Esophagus muscularis mucosa (tissue), 4 donors: Measurements from ENCODE around the gene MYRIP. TPM values are rescaled to one million over a fixed set of nuclear protein-coding genes. Genes with fewer than 3 reads are reported as not detected.

Experiments used
- DNase-seq: peaks from one replicate; pipeline ENCODE4 v3.0.0-alpha.2; 2017; ENCODE audit errors: extremely low spot score
- H3K27ac ChIP-seq, 4 donors: fragments of 200-600 bp; sonication (generic); replicated peaks in 1 of 4; 1 replicate in 3 of 4; 2 replicates in 1 of 4; pipeline ENCODE4 v1.5.1; 2016 to 2019; ENCODE audit warnings: mild to moderate bottlenecking in 1 of 4
- H3K27me3 ChIP-seq, 4 donors: fragments of 200-600 bp; sonication (generic); one replicate each; pipeline versions ENCODE4 v1.5.1 to v1.6.0; 2016 to 2019
- H3K36me3 ChIP-seq, 4 donors: fragments of 200-600 bp; sonication (generic); one replicate each; pipeline ENCODE4 v1.5.1; 2016 to 2019
- H3K4me1 ChIP-seq, 4 donors: fragments of 200-600 bp; sonication (generic); one replicate each; pipeline ENCODE4 v1.5.1; 2016 to 2019
- H3K4me3 ChIP-seq, 4 donors: fragments of 200-600 bp; sonication (generic); 1 replicate in 2 of 4; 2 replicates in 2 of 4; pipeline ENCODE4 v1.5.1; 2016 to 2019; ENCODE audit warnings: mild to moderate bottlenecking in 4 of 4, moderate library complexity in 1 of 4
- H3K9me3 ChIP-seq, 4 donors: fragments of 200-600 bp; sonication (generic); 1 replicate in 3 of 4; 2 replicates in 1 of 4; pipeline ENCODE4 v1.5.1; 2016 to 2019
- CTCF ChIP-seq, 3 experiments: fragments of 200-600 bp in 2 of 3; fragments of 450-650 bp in 1 of 3; sonication (generic) in 2 of 3; IDR thresholded peaks; one replicate each; pipeline ENCODE4 v1.5.1; 2017 to 2019; ENCODE audit warnings: antibody characterized with exemption in 3 of 3, mild to moderate bottlenecking in 2 of 3, moderate library complexity in 1 of 3
- EP300 ChIP-seq: sonication (generic); formaldehyde crosslinking; IDR thresholded peaks from one replicate; pipeline ENCODE4 v1.6.1; 2017; ENCODE audit warnings: antibody characterized with exemption
- POLR2A ChIP-seq: fragments of 450-650 bp; IDR thresholded peaks from one replicate; pipeline ENCODE4 v1.6.1; 2017; ENCODE audit warnings: antibody characterized with exemption, moderate library complexity, mild to moderate bottlenecking, low read depth
- POLR2AphosphoS5 ChIP-seq, 2 donors: sonication (generic); formaldehyde crosslinking; IDR thresholded peaks; one replicate each; pipeline ENCODE4 v1.6.1; 2017; ENCODE audit warnings: antibody characterized with exemption in 2 of 2
- WGBS: methylation state at CpG from one replicate; pipeline ENCODE4 v1.1.5; 2018; 5-methylcytosine and 5-hydroxymethylcytosine counted together
- intact Hi-C: fragments of 100-400 bp; cut with DNase I; formaldehyde crosslinking; loops from one replicate; pipeline ENCODE4 v1.15.1; 2023
- total RNA-seq, 4 donors: library from RNA; depleted of rRNA; stranded (reverse); fragments of >200 nt; gene quantifications; one replicate each; pipeline versions ENCODE4 v1.1.0 to v1.2.1, GENCODE V29; 2016

The MYRIP gene
- total RNA-seq, 4 donors from 2014 or later, result 3.3 to 7.2 (median 5.8) TPM

DNA sequence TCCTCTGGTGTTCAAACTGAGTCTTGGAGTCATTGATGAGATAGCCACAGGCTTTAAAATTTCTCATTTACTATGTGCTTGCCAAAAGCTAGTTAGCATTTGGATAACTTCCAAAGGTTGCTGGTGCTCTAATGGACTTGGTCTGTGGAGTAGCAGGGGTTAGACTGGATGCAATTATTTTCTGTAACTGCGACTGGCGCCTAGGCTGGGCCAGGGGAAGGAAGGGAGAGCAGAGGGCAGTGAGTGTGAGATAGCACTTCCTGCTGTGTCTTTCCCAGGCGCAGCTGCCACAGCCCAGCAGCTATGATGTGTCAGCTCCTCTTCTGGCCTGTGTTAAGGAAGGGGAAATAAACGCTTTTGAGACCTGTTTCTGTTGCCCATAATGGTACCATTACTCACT is 98.6 kb downstream of the MYRIP start:
- no peak for DNase-seq
- no peak overlapping the region for H3K4me3 ChIP-seq
- no peak for TF ChIP-seq POLR2A
- TF ChIP-seq POLR2AphosphoS5 (IDR thresholded peaks at IDR 0.05), result peak in 1 of 2 donors; percentile 35
- no peaks in the 10 kb centered on the region for H3K36me3 ChIP-seq
- H3K9me3 ChIP-seq, result no peaks in the 10 kb centered on the region
- peaks cover 0 to 3% (median 0%) of the 10 kb centered on the region in 4 donors for H3K27me3 ChIP-seq
- no peak overlapping the region for H3K27ac ChIP-seq
- 18% methylated on average over 4 of the region's 4 CpGs for WGBS
- H3K4me1 ChIP-seq, result peaks cover 0 to 19% (median 12%) of the 10 kb centered on the region in 4 donors
- intact Hi-C loops, result no loop called here

- no peak for TF ChIP-seq POLR2A
- no peak for TF ChIP-seq CTCF (IDR thresholded peaks at IDR 0.05)
- TF ChIP-seq EP300, result no peak
- TF ChIP-seq POLR2AphosphoS5 (IDR thresholded peaks at IDR 0.05), result no peak
- WGBS, result 77% methylated on average over 6 of the region's 6 CpGs
Observed at GRCh38 chr3:39910135-39910534, 100.7 kb downstream of the MYRIP start.

GRCh38 chr3:39910826-39911464 is 101.5 kb downstream of the MYRIP start:
- 69% methylated on average over 3 of the region's 3 CpGs for WGBS
- Histone ChIP-seq H3K9me3 (no peaks in the 10 kb centered on the region), H3K27ac (peak overlapping the region in 1 of 4 donors; percentile 17), H3K4me3 (no peak overlapping the region), H3K27me3 (no peaks in the 10 kb centered on the region), H3K36me3 (no peaks in the 10 kb centered on the region), H3K4me1 (peaks cover 0 to 19% (median 12%) of the 10 kb centered on the region in 4 donors)
- TF ChIP-seq EP300 (no peak), POLR2A (no peak), CTCF (IDR thresholded peaks at IDR 0.05) (no peak), POLR2AphosphoS5 (IDR thresholded peaks at IDR 0.05) (no peak)
- intact Hi-C loops, result no loop called here
- DNase-seq, result no peak

More at GRCh38 chr3:39910135-39910534, 100.7 kb downstream of the MYRIP start:
- Histone ChIP-seq H3K36me3 (no peaks in the 10 kb centered on the region), H3K9me3 (no peaks in the 10 kb centered on the region), H3K4me3 (no peak overlapping the region), H3K4me1 (peaks cover 0 to 19% (median 12%) of the 10 kb centered on the region in 4 donors), H3K27me3 (no peaks in the 10 kb centered on the region), H3K27ac (no peak overlapping the region)
- DNase-seq, result no peak
- intact Hi-C loops, result no loop called here

- 59% methylated on average over 3 of the region's 3 CpGs for WGBS
- H3K4me3 ChIP-seq, result no peak overlapping the region
- H3K36me3 ChIP-seq, result no peaks in the 10 kb centered on the region
- intact Hi-C loops, result no loop called here
- H3K27me3 ChIP-seq, result no peaks in the 10 kb centered on the region
- H3K4me1 ChIP-seq, result peaks cover 0 to 19% (median 12%) of the 10 kb centered on the region in 4 donors
- H3K9me3 ChIP-seq, result no peaks in the 10 kb centered on the region
- TF ChIP-seq POLR2A (no peak), CTCF (IDR thresholded peaks at IDR 0.05) (no peak), EP300 (no peak)
- peak overlapping the region in 1 of 4 donors; percentile 17 for H3K27ac ChIP-seq
- no peak for DNase-seq
Observed at GRCh38 chr3:39911465-39912309, 102.3 kb downstream of the MYRIP start.

- intact Hi-C loops, result no loop called here
- WGBS, result 71% methylated on average over 2 of the region's 2 CpGs
- Histone ChIP-seq H3K4me3 (no peak overlapping the region), H3K27me3 (no peaks in the 10 kb centered on the region), H3K4me1 (peaks cover 0 to 12% (median 12%) of the 10 kb centered on the region in 4 donors), H3K36me3 (no peaks in the 10 kb centered on the region), H3K9me3 (no peaks in the 10 kb centered on the region), H3K27ac (no peak overlapping the region)
- TF ChIP-seq POLR2AphosphoS5 (IDR thresholded peaks at IDR 0.05) (no peak), CTCF (IDR thresholded peaks at IDR 0.05) (no peak), POLR2A (no peak), EP300 (no peak)
- DNase-seq, result no peak
Observed at GRCh38 chr3:39915027-39915426, 105.6 kb downstream of the MYRIP start.
